Stomach smooth muscle (tissue), 2 donors: ENCODE data around the gene ARHGAP44.

Experiments
- H3K27ac ChIP-seq: one replicate; pipeline ENCODE4 v1.7.0; 2013; ENCODE audit warnings: mild to moderate bottlenecking, low read length, inconsistent platforms
- H3K27me3 ChIP-seq, 2 donors: one replicate each; pipeline ENCODE4 v1.7.0; 2013; ENCODE audit warnings: low read length in 2 of 2; ENCODE audit not compliant: insufficient read depth in 2 of 2, control insufficient read depth in 1 of 2
- H3K36me3 ChIP-seq, 2 donors: one replicate each; pipeline ENCODE4 v1.7.0; 2013; ENCODE audit warnings: low read length in 2 of 2; ENCODE audit not compliant: control insufficient read depth in 2 of 2, insufficient read depth in 2 of 2
- H3K4me1 ChIP-seq: one replicate; pipeline ENCODE4 v1.7.0; 2013; ENCODE audit warnings: low read length; ENCODE audit not compliant: control insufficient read depth, insufficient read depth
- H3K4me3 ChIP-seq, 2 donors: one replicate each; pipeline ENCODE4 v1.7.0; 2013; ENCODE audit warnings: low read length in 2 of 2
- H3K9ac ChIP-seq, 2 donors: one replicate each; pipeline ENCODE4 v1.7.0; 2013; ENCODE audit warnings: low read length in 2 of 2, mild to moderate bottlenecking in 1 of 2
- H3K9me3 ChIP-seq, 2 donors: one replicate each; pipeline ENCODE4 v1.7.0; 2013; ENCODE audit warnings: low read length in 2 of 2; ENCODE audit not compliant: control insufficient read depth in 2 of 2
- donor health status: healthy.
- donor health status: Pancreatic carcinoma.

Gene ARHGAP44

DNA sequence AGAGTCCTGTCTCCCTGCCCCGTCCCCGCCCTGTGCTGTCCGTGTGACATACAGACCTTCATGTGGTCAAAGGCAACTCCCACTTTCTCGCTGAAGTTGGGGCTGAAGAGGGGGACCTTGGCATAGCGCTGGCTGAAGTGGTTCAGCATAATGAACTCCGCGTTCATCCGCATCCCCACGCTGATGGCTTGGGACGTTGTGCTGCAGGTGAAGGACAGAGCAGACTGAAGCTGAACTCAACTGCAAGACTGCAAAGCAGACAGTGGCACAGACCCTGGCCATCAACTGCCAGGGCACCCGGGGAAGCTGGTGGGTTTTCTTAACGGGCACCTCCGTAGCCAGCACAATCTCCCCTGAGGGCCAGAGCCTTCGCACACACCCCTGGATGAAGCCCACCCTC is 204.3 kb downstream of the ARHGAP44 start:
- Histone ChIP-seq H3K4me3 (no peak overlapping the region), H3K27me3 (no peaks in the 10 kb centered on the region), H3K9ac (no peak overlapping the region), H3K27ac (no peak overlapping the region), H3K9me3 (no peaks in the 10 kb centered on the region), H3K4me1 (no peaks in the 10 kb centered on the region), H3K36me3 (peaks cover 71 to 83% of the 10 kb centered on the region in 2 donors)

DNA sequence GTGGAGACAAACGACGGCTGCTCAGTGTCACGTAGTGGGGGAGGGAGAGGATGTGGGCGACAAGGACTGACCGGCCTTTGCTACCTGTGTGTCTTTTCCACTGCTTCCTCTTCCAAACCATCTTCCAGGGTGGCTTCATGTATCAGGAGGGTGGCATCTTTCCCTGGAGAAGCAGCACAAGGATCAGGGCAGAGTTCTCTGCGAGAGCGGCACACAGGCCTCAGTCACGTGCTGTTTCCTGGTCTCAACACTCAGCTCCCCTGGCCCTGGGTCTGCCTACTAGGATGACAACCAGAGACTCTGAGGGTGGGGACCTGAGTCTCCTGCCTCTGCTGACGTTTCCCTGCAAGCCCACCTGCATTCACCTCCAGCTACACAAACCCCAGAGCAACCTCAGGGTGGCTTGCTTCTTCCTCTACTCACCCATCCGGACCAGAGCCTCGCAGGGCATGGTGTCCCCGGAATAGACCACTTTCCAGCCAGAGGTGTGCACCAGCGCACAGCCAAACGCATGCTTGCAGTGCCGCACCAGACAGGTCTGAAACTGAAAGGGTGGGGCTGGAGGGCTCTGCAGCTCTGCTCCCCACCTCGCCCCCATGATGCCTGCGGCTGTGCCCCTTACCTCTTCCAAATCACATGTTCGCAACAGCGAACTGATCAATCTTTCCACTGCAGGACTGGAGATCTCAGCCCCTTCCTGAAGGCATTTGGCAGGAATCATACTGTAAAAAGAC is 205.2 kb downstream of the ARHGAP44 start:
- H3K9me3 ChIP-seq: no peaks in the 10 kb centered on the region

DNA sequence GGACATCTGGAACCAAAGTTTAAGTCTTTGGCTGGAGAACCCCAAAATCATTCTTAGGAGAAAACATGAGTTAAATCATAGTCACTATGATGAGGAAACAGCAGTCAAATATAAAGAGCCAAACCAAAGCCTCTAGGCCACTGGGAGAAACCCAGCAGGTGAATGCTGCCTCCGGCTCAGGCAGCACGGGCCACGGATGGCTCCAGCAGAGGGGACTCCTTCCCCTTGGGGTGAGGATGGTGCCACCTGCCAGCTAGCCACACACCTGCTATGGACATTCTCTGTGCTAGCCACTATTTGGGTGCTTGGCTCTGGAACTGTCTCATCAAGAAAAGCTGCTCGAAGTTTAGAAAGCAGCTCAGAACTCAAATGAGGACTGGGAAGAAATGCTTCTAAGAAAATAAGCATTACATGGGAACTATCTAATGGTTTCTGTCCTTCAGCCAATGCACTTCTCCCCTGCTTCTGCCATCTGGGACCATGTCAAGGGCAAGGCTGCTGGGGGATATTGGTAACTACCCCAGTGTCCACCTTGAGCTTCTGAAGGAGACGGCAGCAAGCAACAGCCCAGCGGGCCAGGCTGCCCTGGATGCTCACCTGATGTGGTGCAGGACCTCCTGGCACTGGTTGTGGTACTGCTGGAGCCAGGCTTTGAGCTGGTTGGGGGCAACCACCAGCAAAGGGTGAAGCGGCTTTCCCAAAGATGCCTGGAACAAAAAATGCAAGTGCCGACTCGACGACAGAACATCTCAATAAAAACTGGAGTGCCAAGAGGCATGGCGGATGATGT is 206.0 kb downstream of the ARHGAP44 start:
- no peak overlapping the region for H3K9ac ChIP-seq
- H3K36me3 ChIP-seq: peaks cover 82 to 92% of the 10 kb centered on the region in 2 donors
- no peak overlapping the region for H3K27ac ChIP-seq
- no peaks in the 10 kb centered on the region for H3K27me3 ChIP-seq
- H3K4me3 ChIP-seq: no peak overlapping the region
- H3K4me1 ChIP-seq: no peaks in the 10 kb centered on the region
- no peaks in the 10 kb centered on the region for H3K9me3 ChIP-seq

More for the DNA sequence above, 205.2 kb downstream of the ARHGAP44 start:
- Histone ChIP-seq H3K27ac (no peak overlapping the region), H3K9ac (no peak overlapping the region), H3K27me3 (no peaks in the 10 kb centered on the region), H3K4me1 (no peaks in the 10 kb centered on the region), H3K36me3 (peaks cover 78 to 91% of the 10 kb centered on the region in 2 donors), H3K4me3 (no peak overlapping the region)

- Histone ChIP-seq H3K27ac (no peak overlapping the region), H3K36me3 (peaks cover 86 to 94% of the 10 kb centered on the region in 2 donors), H3K4me3 (no peak overlapping the region), H3K9me3 (no peaks in the 10 kb centered on the region), H3K4me1 (no peaks in the 10 kb centered on the region), H3K27me3 (no peaks in the 10 kb centered on the region), H3K9ac (no peak overlapping the region)
Observed at GRCh38 chr17:12995896-12996295, 206.6 kb downstream of the ARHGAP44 start.

- no peak overlapping the region for H3K9ac ChIP-seq
- peaks cover 86 to 93% of the 10 kb centered on the region in 2 donors for H3K36me3 ChIP-seq
- H3K27me3 ChIP-seq: no peaks in the 10 kb centered on the region
- H3K9me3 ChIP-seq: no peaks in the 10 kb centered on the region
- no peak overlapping the region for H3K27ac ChIP-seq
- no peak overlapping the region for H3K4me3 ChIP-seq
- no peaks in the 10 kb centered on the region for H3K4me1 ChIP-seq
Observed at GRCh38 chr17:12996357-12996756, 207.1 kb downstream of the ARHGAP44 start.

DNA sequence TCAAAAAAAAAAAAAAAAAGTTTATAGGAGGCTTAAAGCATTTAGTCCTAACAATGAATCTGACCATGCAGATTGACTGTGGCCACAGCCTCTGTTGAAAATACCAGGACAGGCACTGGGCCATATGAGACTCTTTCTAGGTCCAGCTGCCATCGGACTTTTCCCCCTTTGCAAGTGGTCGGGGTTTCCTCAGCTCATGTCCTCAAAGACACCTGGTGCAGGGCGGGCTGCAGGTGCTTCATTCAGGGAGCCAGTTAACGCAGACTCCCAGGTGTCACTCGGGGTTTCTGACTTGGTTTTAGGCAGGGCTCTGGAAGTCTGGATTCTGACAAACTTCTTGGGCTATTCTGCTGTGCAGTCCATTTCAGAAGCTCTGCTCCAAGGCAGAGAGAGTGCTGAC is 207.6 kb downstream of the ARHGAP44 start:
- Histone ChIP-seq H3K9me3 (no peaks in the 10 kb centered on the region), H3K4me1 (no peaks in the 10 kb centered on the region), H3K4me3 (no peak overlapping the region), H3K9ac (no peak overlapping the region), H3K27ac (no peak overlapping the region), H3K36me3 (peaks cover 84 to 89% of the 10 kb centered on the region in 2 donors), H3K27me3 (no peaks in the 10 kb centered on the region)

DNA sequence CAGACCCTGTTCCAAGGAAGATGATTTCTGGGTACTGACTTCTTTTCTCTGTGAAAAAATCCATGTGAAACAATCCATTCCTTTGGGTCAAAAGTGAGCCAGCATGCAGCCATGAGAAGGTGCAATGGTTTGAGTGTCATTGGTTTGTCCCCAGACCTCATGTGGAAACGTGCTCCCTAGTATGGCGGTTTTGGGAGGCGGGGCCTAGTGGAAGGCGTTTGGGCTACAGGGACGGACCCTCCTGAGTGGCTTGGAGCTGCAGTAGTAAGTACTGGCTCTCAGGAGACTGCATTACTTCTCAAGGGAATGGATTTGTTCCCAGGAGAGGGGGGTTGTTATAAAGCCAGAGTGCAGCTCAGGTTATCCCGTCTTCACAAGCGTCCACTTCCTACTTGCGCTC is 209.2 kb downstream of the ARHGAP44 start:
- Histone ChIP-seq H3K27me3 (no peaks in the 10 kb centered on the region), H3K27ac (no peak overlapping the region), H3K9ac (no peak overlapping the region), H3K36me3 (peaks cover 78 to 83% of the 10 kb centered on the region in 2 donors), H3K4me3 (no peak overlapping the region), H3K9me3 (no peaks in the 10 kb centered on the region), H3K4me1 (peaks cover 4% of the 10 kb centered on the region)

DNA sequence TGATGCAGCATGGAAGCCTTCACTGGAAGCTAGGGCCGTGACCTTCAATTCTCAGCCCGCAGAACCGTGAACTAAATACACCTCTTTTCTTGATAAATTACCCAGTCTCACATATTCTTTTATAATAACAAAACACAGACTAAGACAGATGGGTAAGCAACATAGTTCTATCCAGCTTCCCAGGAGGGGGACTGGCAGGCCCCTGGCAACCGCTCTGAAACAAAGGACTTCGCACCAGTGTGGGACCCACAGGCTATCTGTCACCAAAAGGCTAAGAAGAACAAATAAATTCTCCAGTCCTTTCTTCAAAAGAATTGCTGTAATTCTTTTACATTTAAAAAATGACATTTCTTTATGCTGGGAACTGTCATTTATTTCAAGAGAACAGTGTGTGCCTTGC is 209.6 kb downstream of the ARHGAP44 start:
- Histone ChIP-seq H3K27ac (no peak overlapping the region), H3K9me3 (no peaks in the 10 kb centered on the region), H3K4me1 (peaks cover 4% of the 10 kb centered on the region), H3K4me3 (no peak overlapping the region), H3K27me3 (no peaks in the 10 kb centered on the region), H3K36me3 (peaks cover 78 to 83% of the 10 kb centered on the region in 2 donors), H3K9ac (no peak overlapping the region)

DNA sequence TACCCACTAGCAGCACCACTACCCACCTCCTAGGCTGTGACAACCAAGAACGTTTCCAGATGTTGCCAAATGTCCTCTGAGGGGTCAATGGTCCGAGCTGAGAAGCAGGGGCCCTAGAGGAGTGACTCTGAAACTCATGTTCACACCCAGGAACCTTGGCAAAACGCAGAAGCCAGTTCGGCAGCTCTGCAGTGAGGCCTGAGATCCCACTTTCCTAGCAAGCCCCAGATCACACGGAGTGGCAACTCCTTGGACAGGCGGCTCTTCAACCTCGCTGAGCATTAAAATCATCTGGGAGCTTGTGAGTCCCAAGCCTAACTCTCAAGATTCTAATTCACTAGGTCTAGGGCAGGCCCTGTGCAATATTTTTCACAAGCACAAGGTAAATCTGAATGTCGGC is 211.3 kb downstream of the ARHGAP44 start:
- Histone ChIP-seq H3K9ac (no peak overlapping the region), H3K36me3 (peaks cover 76 to 82% of the 10 kb centered on the region in 2 donors), H3K27me3 (no peaks in the 10 kb centered on the region), H3K4me1 (peaks cover 4% of the 10 kb centered on the region), H3K27ac (no peak overlapping the region), H3K9me3 (no peaks in the 10 kb centered on the region), H3K4me3 (no peak overlapping the region)

DNA sequence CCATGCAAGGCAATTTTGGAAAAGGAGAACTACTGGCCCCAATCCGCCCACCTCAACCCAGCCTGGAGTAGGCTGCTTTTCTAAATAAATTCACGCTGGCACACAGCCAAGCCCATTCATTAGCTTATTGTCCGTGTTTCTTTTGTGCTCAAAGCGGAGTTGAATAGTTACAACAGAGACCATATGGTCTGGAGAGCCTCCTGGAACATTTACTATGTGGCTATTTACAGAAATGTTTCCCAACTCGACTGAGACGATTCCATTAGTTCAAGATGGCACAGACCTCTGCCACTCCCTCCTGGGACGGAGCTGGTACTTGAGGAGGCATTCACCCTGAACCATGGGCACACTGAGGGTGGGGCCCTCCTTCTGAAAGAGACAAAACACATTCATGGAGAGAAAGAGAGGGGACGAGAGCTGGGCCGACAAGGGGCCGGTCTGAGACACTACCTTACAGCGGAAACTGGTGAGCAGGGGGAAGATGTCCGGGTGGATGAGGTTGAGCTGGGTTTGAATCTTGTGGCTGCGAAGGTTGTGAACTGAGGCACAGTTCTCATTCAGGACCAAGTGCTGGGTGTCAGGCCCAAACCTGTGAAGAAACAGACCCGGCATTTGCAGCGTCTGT is 212.8 kb downstream of the ARHGAP44 start:
- H3K4me3 ChIP-seq: no peak overlapping the region
- H3K27ac ChIP-seq: no peak overlapping the region
- H3K36me3 ChIP-seq: peaks cover 64 to 70% of the 10 kb centered on the region in 2 donors
- no peak overlapping the region for H3K9ac ChIP-seq
- H3K4me1 ChIP-seq: peaks cover 4% of the 10 kb centered on the region
- H3K27me3 ChIP-seq: no peaks in the 10 kb centered on the region
- H3K9me3 ChIP-seq: no peaks in the 10 kb centered on the region
